Activated CD8-positive, alpha-beta memory T cell treated with anti-CD3 and anti-CD28 coated beads, Interleukin-2, amount 50 U/mL, for 4 hours (primary cell): ENCODE measurements around the gene TIMP1.

Source experiments
- DNase-seq: peaks from one replicate; pipeline ENCODE4 v3.0.0-alpha.2; 2020

The TIMP1 gene

DNA sequence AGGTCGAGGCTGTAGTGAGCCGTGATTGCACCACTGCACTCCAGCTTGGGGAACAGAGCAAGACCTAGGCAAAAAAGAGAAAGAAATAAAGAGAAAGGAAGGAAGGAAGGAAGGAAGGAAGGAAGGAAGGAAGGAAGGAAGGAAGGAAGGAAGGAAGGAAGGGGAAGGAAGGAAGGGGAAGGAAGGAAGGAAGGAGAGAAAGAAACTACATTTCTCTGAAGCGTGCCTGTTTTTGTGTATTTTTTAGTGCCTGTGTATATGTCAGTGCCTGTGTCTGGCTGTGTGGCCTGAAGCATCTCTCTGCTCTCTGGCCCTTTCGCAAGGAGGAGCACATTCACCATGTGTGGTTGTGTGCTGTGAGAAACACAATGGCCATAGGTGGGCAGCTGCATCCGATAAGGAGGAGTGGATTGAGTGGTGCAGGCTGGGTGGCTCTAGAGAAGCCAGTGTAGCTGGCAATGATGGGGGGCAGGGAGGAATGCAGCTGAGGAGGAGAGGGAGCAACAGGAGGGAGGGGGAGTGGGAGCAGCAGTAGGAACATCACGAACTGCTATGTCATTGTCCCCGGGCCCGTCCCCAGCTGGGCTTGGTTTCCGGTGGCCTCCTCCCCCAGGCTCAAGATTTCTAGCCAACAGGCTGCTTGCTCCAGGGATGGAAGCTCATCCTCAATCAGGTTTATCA, 26.0 kb downstream of the TIMP1 start:
- no peak for DNase-seq

DNA sequence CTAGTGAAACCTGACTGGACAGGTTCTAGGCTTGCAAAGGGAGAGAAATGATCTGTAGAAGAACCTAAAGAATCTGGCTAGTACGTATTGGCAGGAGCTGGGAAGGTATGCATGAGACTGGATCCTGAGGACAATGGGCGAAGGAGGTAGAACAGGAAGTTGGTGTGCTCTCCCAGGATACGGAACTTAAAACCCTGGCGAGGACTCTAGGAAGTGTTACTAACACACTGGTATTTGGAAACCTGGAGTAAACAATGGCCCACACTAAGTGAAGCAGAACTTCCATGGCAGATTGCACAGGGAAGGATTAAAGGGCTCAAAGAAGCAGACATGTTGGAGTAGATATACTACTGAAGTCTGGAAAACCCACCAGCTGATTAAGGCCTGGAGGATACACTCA, 28.3 kb downstream of the TIMP1 start:
- DNase-seq: no peak

- no peak for DNase-seq
Measured at GRCh38 chrX:47611489-47611888, 29.3 kb downstream of the TIMP1 start.

- no peak for DNase-seq
Measured at GRCh38 chrX:47611926-47612325, 29.7 kb downstream of the TIMP1 start.

GRCh38 chrX:47612418-47612817, 30.2 kb downstream of the TIMP1 start:
- no peak for DNase-seq

DNA sequence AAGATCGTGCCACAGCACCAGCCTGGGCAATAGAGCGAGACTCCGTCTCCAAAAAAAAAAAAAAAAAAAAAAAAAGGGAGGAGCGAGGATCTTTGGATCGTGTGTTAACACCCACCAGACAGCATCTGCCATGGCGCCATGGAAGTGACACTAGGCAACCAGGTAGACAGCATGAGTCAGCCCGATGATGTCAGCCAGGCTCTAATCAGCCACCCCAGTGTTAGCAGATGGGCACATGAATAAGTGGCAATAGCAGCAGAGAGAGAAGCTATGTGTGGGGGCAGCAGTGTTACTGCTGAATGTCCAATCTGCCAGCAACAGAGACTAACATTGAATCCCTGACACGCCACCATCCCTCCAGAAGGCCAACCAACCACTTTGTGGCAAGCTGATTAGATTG, 30.8 kb downstream of the TIMP1 start:
- DNase-seq: no peak

DNA sequence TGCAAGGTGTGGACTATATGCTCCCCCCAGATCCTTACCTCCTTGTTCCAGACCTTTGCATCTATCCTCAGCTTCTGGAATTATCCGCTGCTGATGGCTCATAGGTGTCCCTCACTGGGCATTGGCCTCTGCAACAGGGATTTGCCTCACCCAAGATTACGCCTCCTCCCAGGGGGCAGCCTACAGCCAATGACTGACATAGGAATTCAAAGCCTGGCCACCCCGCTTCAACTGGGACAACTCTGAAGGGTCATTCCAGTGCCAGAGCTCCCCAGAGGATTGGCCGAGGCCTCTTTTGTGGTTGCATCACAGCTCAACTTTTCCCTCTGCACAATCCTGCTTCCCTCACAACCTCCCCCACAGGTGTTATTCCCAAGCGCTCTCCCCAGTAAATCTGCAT, 32.4 kb downstream of the TIMP1 start:
- no peak for DNase-seq

- no peak for DNase-seq
Measured at GRCh38 chrX:47618923-47619485, 36.8 kb downstream of the TIMP1 start.

GRCh38 chrX:47619486-47620302, 37.5 kb downstream of the TIMP1 start, which contains the start of gene SYN1:
TSS of gene SYN1 (minus strand) at chrX:47619857. CDS start at chrX:47619728, 129 bp downstream.
- peak; percentile 81 for DNase-seq

DNA sequence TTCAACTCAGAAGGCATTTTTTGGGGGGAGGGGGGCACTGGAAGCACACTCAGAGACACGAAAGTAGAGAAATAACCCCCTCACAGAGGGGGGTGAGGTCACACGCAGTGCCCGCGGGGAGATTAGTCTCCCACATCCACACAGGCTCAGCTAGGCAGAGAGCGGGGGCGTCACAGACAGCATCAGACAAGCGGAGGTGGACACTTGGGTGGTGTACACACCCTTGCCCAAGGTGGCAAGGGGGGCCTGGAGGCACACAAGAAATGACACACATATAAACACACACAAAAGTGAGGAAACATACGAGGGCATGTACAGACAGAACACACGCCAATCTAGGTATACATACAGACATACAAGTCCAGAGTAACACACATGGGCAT, 38.1 kb downstream of the TIMP1 start:
- no peak for DNase-seq

DNA sequence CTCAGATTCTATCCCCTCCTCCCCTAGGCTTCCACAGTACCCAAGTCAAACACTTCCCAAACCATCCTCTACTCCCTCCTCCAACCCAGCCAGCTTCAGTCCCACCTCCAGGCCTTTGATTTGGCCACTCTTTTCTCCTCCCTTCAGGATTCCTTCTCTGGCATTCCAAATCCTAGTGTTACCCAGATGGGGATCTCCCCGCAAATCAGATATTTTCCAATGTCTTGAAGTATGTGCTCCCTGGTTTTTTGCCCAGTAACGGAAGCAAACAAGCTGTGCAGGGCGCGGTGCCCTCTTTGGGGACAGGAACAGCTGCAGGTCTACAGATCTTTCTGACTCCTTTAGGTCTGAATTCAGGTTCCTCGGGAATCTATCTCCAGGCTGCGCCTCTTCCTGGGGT, 39.6 kb downstream of the TIMP1 start:
- no peak for DNase-seq

DNA sequence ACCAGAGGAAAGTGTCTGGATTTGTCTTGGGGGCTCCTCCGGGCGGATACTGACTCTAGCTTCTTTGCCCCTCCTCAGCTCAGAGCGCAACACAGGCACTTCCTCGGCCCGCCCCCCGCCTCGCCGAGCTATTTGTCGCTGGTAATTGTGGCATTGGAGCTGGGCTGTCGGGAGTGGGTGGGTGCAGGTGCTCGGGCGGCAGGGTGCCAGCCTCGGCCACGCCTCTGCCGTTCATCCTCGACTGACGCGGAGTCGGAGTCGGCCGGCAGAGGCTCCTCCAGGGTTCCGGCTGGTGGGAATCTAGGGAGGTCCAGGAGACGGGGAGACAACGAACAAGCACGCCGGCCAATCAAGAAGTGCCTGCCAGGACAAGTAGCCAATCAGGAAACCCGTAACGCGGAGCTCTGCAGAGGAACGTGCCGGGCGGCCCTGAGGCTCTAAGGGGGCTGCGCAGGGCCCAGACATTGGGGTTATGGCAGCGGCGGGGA, 41.3 kb downstream of the TIMP1 start:
- DNase-seq: peak; percentile 41

GRCh38 chrX:47625365-47625764, 43.1 kb downstream of the TIMP1 start:
- DNase-seq: no peak

- no peak for DNase-seq
Measured at GRCh38 chrX:47628982-47629381, 46.7 kb downstream of the TIMP1 start.

GRCh38 chrX:47629419-47630200, 47.4 kb downstream of the TIMP1 start, which contains the start of gene CFP:
TSS of gene CFP (minus strand) at chrX:47629930. CDS start at chrX:47629844, 86 bp downstream.
- DNase-seq: no peak

DNA sequence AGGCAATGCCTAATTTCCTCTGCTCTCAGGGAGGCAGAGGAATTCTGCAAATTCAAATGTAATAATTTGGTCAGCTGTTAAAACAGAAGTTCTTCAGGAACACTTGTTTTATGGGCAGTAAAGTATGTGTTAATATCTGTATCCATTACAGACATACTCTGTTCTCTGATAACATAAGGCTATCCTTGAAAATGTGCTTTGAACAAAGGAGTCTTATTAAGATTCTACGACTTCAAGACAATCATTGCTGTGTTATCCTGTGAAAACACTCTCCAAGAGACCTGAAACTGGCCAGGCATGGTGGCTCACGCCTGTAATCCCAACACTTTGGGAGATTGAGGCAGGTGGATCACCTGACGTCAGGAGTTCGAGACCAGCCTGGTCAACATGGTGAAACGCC, 49.4 kb downstream of the TIMP1 start:
- DNase-seq: no peak

DNA sequence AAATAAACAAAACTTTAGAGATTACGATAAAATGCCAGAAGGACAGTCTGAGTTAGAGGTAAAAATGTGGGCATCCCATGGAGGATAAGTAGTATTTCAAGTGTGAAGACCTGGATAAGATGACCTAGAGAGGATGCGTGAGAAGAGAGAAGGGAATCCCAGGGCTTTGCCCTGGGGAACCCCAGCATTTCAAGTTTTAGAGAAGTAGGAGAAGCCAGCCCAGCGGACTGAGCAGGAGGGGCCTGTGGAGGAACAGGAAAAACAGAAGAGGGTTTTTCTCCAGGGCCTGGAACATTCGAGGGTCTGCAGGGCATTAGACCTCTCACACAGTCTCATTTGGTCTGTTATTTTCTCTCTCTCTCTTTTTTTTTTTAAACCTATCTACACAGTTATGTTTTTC, 50.4 kb downstream of the TIMP1 start:
- no peak for DNase-seq

GRCh38 chrX:47633689-47634590, 51.7 kb downstream of the TIMP1 start:
- no peak for DNase-seq

- DNase-seq: no peak
Measured at GRCh38 chrX:47634871-47635575, 52.8 kb downstream of the TIMP1 start.
